Endothelial cell of umbilical vein (primary cell): ENCODE data around the gene PPP1R2C. TPM values are rescaled to one million over a fixed set of nuclear protein-coding genes. Genes with fewer than 3 reads are reported as not detected.

Experiments
- BruUV-seq: library from RNA; stranded (reverse); fragments of 400-500 nt; replicated peaks from 2 replicates; lab custom pipeline; 2021; lab: Mats Ljungman, UMichigan
- CTCF ChIA-PET: fragments of 300-600, 350-600 bp; sonication (Branson Sonifier 250); formaldehyde crosslinking; loops from one replicate; lab custom pipeline; 2021; ENCODE audit warnings: antibody characterized with exemption, inconsistent platforms; lab: Charles Lee
- POLR2A ChIA-PET: fragments of 300-600, 350-600 bp; sonication (Branson Sonifier 250); formaldehyde crosslinking; loops from one replicate; lab custom pipeline; 2021; ENCODE audit warnings: antibody characterized with exemption, inconsistent platforms; lab: Charles Lee
- DNase-seq: peaks from one replicate; pipeline ENCODE4 v3.0.0-alpha.2; 2011; ENCODE audit warnings: low read depth, low spot score
- FAIRE-seq: peaks from 2 replicates; lab custom pipeline; 2011; peaks lifted over from hg19 to GRCh38; lab: Jason Lieb, UNC
- H2AFZ ChIP-seq: 2 replicates; pipeline ENCODE4 v1.6.0; 2012; ENCODE audit warnings: low read depth, low read length, control low read depth, inconsistent platforms
- H3K27ac ChIP-seq: 2 replicates; pipeline ENCODE4 v1.5.1; 2011; ENCODE audit warnings: low read depth, mild to moderate bottlenecking, control low read depth, low read length, moderate library complexity; ENCODE audit not compliant: insufficient read depth
- H3K27me3 ChIP-seq, 2 experiments: 2 replicates each; pipeline versions ENCODE4 v1.6.0 to v1.6.1; 2011; ENCODE audit warnings: low read length in 2 of 2, mixed read lengths in 1 of 2; ENCODE audit not compliant: control insufficient read depth in 2 of 2, insufficient read depth in 2 of 2
- H3K36me3 ChIP-seq, 2 experiments: 2 replicates in 1 of 2; 3 replicates in 1 of 2; pipeline ENCODE4 v1.5.1; 2011; ENCODE audit warnings: low read length in 2 of 2, mild to moderate bottlenecking in 1 of 2, moderate library complexity in 1 of 2; ENCODE audit not compliant: control insufficient read depth in 2 of 2, insufficient read depth in 2 of 2; ENCODE audit errors: extremely low read depth in 1 of 2
- H3K4me1 ChIP-seq: 3 replicates; pipeline ENCODE4 v1.5.1; 2011; ENCODE audit warnings: mild to moderate bottlenecking, low read length; ENCODE audit not compliant: control insufficient read depth, insufficient read depth; ENCODE audit errors: extremely low read depth
- H3K4me2 ChIP-seq: 2 replicates; pipeline ENCODE4 v1.6.1; 2011; ENCODE audit warnings: low read length, control low read depth, mixed read lengths; ENCODE audit not compliant: insufficient read depth
- H3K4me3 ChIP-seq, 3 experiments: fragments of 200-600 bp in 1 of 3; sonication (generic), shearing (Covaris generic) in 1 of 3; replicated peaks in 1 of 3; 2 replicates each; pipeline ENCODE4 v1.5.1; 2011 to 2016; ENCODE audit warnings: control low read depth in 3 of 3, low read length in 3 of 3, mild to moderate bottlenecking in 2 of 3, inconsistent platforms in 1 of 3, low read depth in 1 of 3, moderate library complexity in 1 of 3; ENCODE audit not compliant: insufficient read depth in 1 of 3
- H3K79me2 ChIP-seq: 2 replicates; pipeline ENCODE4 v1.6.0; 2012; ENCODE audit warnings: low read length, inconsistent platforms; ENCODE audit not compliant: control insufficient read depth, insufficient read depth
- H3K9ac ChIP-seq: replicated peaks from 2 replicates; pipeline ENCODE3; 2011; ENCODE audit warnings: low read length, control low read depth; ENCODE audit not compliant: insufficient read depth; ENCODE audit errors: extremely low read depth
- H3K9me1 ChIP-seq: replicated peaks from 3 replicates; pipeline ENCODE4 v1.6.0; 2011; ENCODE audit warnings: mild to moderate bottlenecking, low read length; ENCODE audit not compliant: control insufficient read depth, insufficient read depth; ENCODE audit errors: extremely low read depth
- H3K9me3 ChIP-seq: replicated peaks from 2 replicates; pipeline ENCODE4 v1.5.1; 2012; ENCODE audit warnings: low read length, inconsistent platforms; ENCODE audit not compliant: control insufficient read depth, insufficient read depth
- H4K20me1 ChIP-seq: replicated peaks from 2 replicates; pipeline ENCODE3; 2011; ENCODE audit warnings: mild to moderate bottlenecking, low read length; ENCODE audit not compliant: control insufficient read depth, insufficient read depth; ENCODE audit errors: extremely low read depth
- CTCF ChIP-seq, 2 donors: IDR thresholded peaks; 1 replicate in 1 of 2; 2 replicates in 1 of 2; pipeline ENCODE4 v1.5.1; 2011; ENCODE audit warnings: low read length in 2 of 2, mild to moderate bottlenecking in 2 of 2, moderate library complexity in 2 of 2, control low read depth in 1 of 2, inconsistent platforms in 1 of 2, low read depth in 1 of 2; ENCODE audit not compliant: insufficient read depth in 1 of 2; ENCODE audit errors: extremely low read depth in 1 of 2
- EZH2 ChIP-seq: IDR thresholded peaks from 2 replicates; pipeline ENCODE4 v1.6.1; 2012; ENCODE audit warnings: borderline replicate concordance, low read depth, mild to moderate bottlenecking, moderate library complexity, low read length, inconsistent platforms; ENCODE audit not compliant: severe bottlenecking
- FOS ChIP-seq: IDR thresholded peaks from 2 replicates; pipeline ENCODE4 v1.6.1; 2011; ENCODE audit warnings: mild to moderate bottlenecking, low read length, moderate library complexity, borderline replicate concordance; ENCODE audit not compliant: insufficient read depth
- GATA2 ChIP-seq: IDR thresholded peaks from 2 replicates; pipeline ENCODE4 v1.7.0; 2011; ENCODE audit warnings: low read depth, mild to moderate bottlenecking, moderate library complexity, mixed read lengths, low read length; ENCODE audit not compliant: insufficient read length, insufficient read depth
- JUN ChIP-seq: IDR thresholded peaks from 2 replicates; pipeline ENCODE4 v1.6.1; 2011; ENCODE audit warnings: borderline replicate concordance, low read depth; ENCODE audit not compliant: insufficient read length, insufficient read depth
- MAX ChIP-seq: IDR thresholded peaks from 2 replicates; pipeline ENCODE4 v1.6.1; 2011; ENCODE audit not compliant: insufficient read depth, insufficient read length
- MYC ChIP-seq: IDR thresholded peaks from one replicate; pipeline ENCODE4 v1.6.1; 2011; ENCODE audit warnings: mild to moderate bottlenecking, low read depth, low read length
- POLR2A ChIP-seq: IDR thresholded peaks from 2 replicates; pipeline ENCODE4 v1.6.1; 2012; ENCODE audit warnings: low read depth, mild to moderate bottlenecking, control low read depth, low read length
- POLR2AphosphoS5 ChIP-seq: IDR thresholded peaks from 2 replicates; pipeline ENCODE4 v1.6.1; 2012; ENCODE audit warnings: low read depth, mild to moderate bottlenecking, control low read depth, low read length, moderate library complexity; ENCODE audit not compliant: insufficient read depth
- dilution Hi-C: fragments of 300-500 bp; cut with MboI; formaldehyde crosslinking; loops from one replicate; pipeline ENCODE4 v1.15.0; 2019; ENCODE audit warnings: low sequenced_read_pairs; ENCODE audit not compliant: extremely low pct_ligation_motif_present
- intact Hi-C: fragments of 100-400 bp; cut with micrococcal nuclease; formaldehyde crosslinking; loops from one replicate; pipeline ENCODE4 v1.10.0; 2022
- polyA plus RNA-seq, 4 experiments: library from polyadenylated mRNA; depleted of rRNA in 3 of 4; stranded (reverse) in 3 of 4; unstranded in 1 of 4; fragments of >200 nt; gene quantifications; 2 replicates each; pipeline versions ENCODE4 v1.2.1 to v1.2.3, GENCODE V29; 2011 to 2012; ENCODE audit warnings: missing spikeins in 1 of 4
- total RNA-seq: library from RNA; stranded (reverse); gene quantifications from 2 replicates; pipeline ENCODE4 v1.2.3, GENCODE V29; 2021

Gene PPP1R2C
- total and polyA plus RNA-seq, 2 donors (not counting 3 experiments of a cell fraction or from before 2014, with no cell fraction given), result not detected

- peaks cover 20% of the 10 kb centered on the region for H3K4me1 ChIP-seq
- CTCF ChIA-PET, result no interaction called here
- H3K79me2 ChIP-seq, result no peaks in the 10 kb centered on the region
- H3K4me3 ChIP-seq, result no peak overlapping the region
- POLR2A ChIA-PET, result no interaction called here
- H3K9ac ChIP-seq, result no peak overlapping the region
- peak; percentile 78 for DNase-seq
- no peaks in the 10 kb centered on the region for H3K36me3 ChIP-seq
- peak; percentile 89 for FAIRE-seq
- BruUV-seq, result no TSS peak
- H3K9me3 ChIP-seq, result no peaks in the 10 kb centered on the region
- TF ChIP-seq FOS (no peak), GATA2 (no peak), MYC (no peak), POLR2A (no peak), CTCF (IDR thresholded peaks at IDR 0.05; ENCODE audit: extremely low read depth in 1 of 2, insufficient read depth in 1 of 2, low read depth in 1 of 2, low read length in 2 of 2) (no peak), MAX (no peak), JUN (no peak), EZH2 (no peak), POLR2AphosphoS5 (no peak)
- H3K27me3 ChIP-seq, result no peaks in the 10 kb centered on the region
- no peak overlapping the region for H3K27ac ChIP-seq
- no peaks in the 10 kb centered on the region for H4K20me1 ChIP-seq
- H3K9me1 ChIP-seq, result no peaks in the 10 kb centered on the region
- no peak overlapping the region for H3K4me2 ChIP-seq
- intact Hi-C loops (no loop called here), dilution Hi-C loops (no loop called here)
- H2AFZ ChIP-seq, result no peak overlapping the region
Measured at GRCh38 chrX:42755815-42756214, 22.1 kb downstream of the PPP1R2C start.
